GM23338 (cell line): ENCODE results near the gene HMG20B.

Experiments used
- CREB1 ChIP-seq: fragments of 250-450 bp; sonication (Bioruptor Pico); IDR thresholded peaks from 2 replicates; pipeline ENCODE4 v1.5.0; 2020; ENCODE audit warnings: low read depth, mild to moderate bottlenecking, moderate library complexity
- CTCF ChIP-seq, 2 experiments: fragments of 200-600 bp in 1 of 2; sonication (generic) in 1 of 2; conservative IDR thresholded peaks; 2 replicates each; pipeline versions ENCODE4 v1.5.1 to v1.6.1; 2016 to 2017; ENCODE audit warnings: antibody characterized with exemption in 2 of 2, low read depth in 2 of 2, mild to moderate bottlenecking in 2 of 2, moderate library complexity in 1 of 2
- ETS1 ChIP-seq: IDR thresholded peaks from 2 replicates; pipeline ENCODE4 v1.6.1; 2016; ENCODE audit warnings: antibody characterized with exemption
- EZH2 ChIP-seq: fragments of 200-600 bp; sonication (generic); IDR thresholded peaks from one replicate; pipeline ENCODE4 v1.8.0; 2017; ENCODE audit warnings: antibody characterized with exemption, mild to moderate bottlenecking, low read depth; ENCODE audit not compliant: unreplicated experiment
- EZH2phosphoT487 ChIP-seq: fragments of 200-600 bp; sonication (generic); IDR thresholded peaks from one replicate; pipeline ENCODE4 v1.8.1; 2018; ENCODE audit warnings: antibody characterized with exemption; ENCODE audit not compliant: unreplicated experiment
- JUNB ChIP-seq: IDR thresholded peaks from one replicate; pipeline ENCODE4 v1.6.1; 2016; ENCODE audit warnings: antibody characterized with exemption; ENCODE audit not compliant: unreplicated experiment
- POLR2AphosphoS5 ChIP-seq: IDR thresholded peaks from 2 replicates; pipeline ENCODE4 v1.6.1; 2016; ENCODE audit warnings: antibody characterized with exemption, low read depth
- REST ChIP-seq: IDR thresholded peaks from one replicate; pipeline ENCODE4 v1.6.1; 2018; ENCODE audit warnings: antibody characterized with exemption; ENCODE audit not compliant: unreplicated experiment
- STAT1 ChIP-seq: IDR thresholded peaks from one replicate; pipeline ENCODE4 v1.6.1; 2016; ENCODE audit warnings: antibody characterized with exemption; ENCODE audit not compliant: unreplicated experiment
- ZNF114 ChIP-seq: fragments of 250-450 bp; sonication (Bioruptor Pico); IDR thresholded peaks from 2 replicates; pipeline ENCODE4 v1.5.0; 2020; ENCODE audit warnings: mild to moderate bottlenecking, moderate library complexity
- ZNF331 ChIP-seq: fragments of 250-450 bp; sonication (Bioruptor Pico); IDR thresholded peaks from 2 replicates; pipeline ENCODE4 v1.5.0; 2020; ENCODE audit warnings: low read depth, mild to moderate bottlenecking, moderate library complexity

- no peak for TF ChIP-seq ZNF331
- TF ChIP-seq CTCF (conservative IDR thresholded peaks at IDR 0.05; ENCODE audit: low read depth in 2 of 2), result no peak
- no peak for TF ChIP-seq STAT1
- TF ChIP-seq EZH2, result no peak
- TF ChIP-seq CREB1 (CRISPR knock-in tag), result no peak
- TF ChIP-seq ZNF114 (CRISPR knock-in tag), result no peak
- no peak for TF ChIP-seq REST
- TF ChIP-seq EZH2phosphoT487, result no peak
- TF ChIP-seq JUNB, result no peak
- TF ChIP-seq POLR2AphosphoS5, result no peak
- TF ChIP-seq ETS1, result no peak
Observed at GRCh38 chr19:3570606-3571011, 2.1 kb upstream of the HMG20B start.
